Stimulated activated CD8-positive, alpha-beta memory T cell treated with anti-CD3 and anti-CD28 coated beads, Interleukin-2, amount 100 ng/mL, for 1 hour (primary cell): ENCODE measurements around the gene U2AF1.
A peak's percentile ranks its signal among the peaks of the same experiment; 100 is the strongest.
"Not testable (repeated sequence)": the region's sequence is repeated elsewhere in the genome, so short reads cannot be mapped to it uniquely, and the experiment has no call there.

Experiments used
- DNase-seq, 2 donors: peaks; one replicate each; pipeline ENCODE4 v3.0.0-alpha.2; 2020; ENCODE audit warnings: low read depth in 2 of 2

U2AF1 gene

DNA sequence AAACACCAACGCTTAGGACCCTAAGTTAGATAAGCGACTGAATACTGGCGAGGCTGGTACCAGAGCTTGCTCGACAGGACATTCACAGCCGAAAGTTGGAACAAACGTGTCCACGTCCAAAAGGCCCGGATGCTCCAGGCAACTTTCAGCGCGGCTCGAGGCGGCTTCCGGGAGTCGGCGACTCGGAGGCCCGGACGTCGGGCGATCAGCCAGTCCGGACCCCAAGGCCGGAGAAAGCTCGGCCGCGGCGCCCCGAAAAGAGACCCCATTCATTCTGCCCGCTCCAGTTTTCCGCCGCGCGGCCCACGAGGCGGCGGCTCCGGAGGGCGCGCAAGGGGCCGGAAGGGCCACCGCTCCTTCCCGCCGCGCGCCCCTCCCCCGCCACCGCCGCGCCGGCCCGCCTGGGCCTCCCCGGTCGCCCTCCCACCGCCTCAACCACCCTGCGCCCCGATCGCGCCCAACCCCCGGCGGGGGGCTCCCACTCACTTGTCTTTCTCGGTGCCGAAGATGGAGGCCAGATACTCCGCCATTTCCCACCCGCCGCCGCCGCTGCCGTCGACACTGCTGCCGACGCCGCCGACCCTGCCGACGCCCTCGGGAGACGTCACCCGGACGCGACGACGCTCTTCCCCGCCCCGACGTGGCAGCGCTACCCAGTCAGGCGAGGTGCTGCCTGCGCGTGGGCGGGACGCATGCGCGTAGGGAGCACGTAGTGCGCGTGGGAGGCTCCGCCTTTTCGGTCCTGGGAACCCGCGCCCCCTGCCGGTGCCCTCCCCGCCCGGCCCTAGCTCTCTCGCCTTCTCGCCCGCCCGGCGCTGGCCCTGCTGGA, at the start of gene U2AF1:
TSS of gene U2AF1 (minus strand) at position 606 of the 829 bp plus-strand sequence. CDS start at position 530, 76 bp downstream.
- DNase-seq = peak in 1 of 2 donors; percentile 59

- DNase-seq = not testable (repeated sequence)
Measured at GRCh38 chr21:43153601-43154000, 46.2 kb upstream of the U2AF1 start.

- not testable (repeated sequence) for DNase-seq
Measured at GRCh38 chr21:43149344-43149743, 42.0 kb upstream of the U2AF1 start.

DNA sequence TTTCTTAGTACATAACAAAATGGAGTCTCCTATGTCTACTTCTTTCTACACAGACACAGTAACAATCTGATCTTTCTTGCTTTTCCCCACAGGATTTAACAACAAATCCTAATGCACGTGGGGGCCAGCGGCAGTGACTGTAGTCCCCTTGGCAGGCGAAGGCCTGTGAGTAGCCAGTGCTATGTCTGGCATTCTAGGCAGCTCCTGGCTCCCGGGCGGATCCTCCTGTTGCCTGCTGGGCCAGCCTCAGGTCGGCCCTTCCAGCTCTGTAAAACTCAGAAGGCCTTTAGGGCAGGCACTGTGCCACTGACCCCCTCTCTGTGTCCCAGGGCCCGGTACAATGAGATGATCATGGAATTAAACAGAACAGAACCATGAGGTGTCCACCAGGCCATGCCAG, 40.6 kb upstream of the U2AF1 start:
- DNase-seq = not testable (repeated sequence)

GRCh38 chr21:43146637-43147036, 39.3 kb upstream of the U2AF1 start:
- not testable (repeated sequence) for DNase-seq

DNA sequence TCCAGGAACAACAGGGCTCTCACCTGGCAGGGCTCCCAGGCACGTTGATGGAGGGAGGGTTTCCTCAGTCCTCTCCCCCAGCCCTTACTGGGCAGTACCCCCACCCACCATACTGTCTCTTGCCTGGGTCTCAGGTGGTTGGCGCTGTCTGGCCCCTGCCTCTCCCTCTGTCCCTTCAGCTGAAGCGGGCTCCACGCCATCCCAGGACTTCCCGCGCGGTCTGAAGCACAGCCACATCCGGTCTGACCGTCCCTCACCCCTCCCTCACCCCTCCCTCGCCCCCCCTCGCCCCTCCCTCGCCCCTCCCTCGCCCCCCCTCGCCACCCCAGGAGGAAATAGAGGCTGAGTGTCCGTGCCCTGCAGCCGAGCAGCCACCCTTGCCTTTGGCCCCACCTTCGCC, 34.0 kb upstream of the U2AF1 start:
- not testable (repeated sequence) for DNase-seq

GRCh38 chr21:43138944-43139343, 31.6 kb upstream of the U2AF1 start:
- DNase-seq = not testable (repeated sequence)

DNA sequence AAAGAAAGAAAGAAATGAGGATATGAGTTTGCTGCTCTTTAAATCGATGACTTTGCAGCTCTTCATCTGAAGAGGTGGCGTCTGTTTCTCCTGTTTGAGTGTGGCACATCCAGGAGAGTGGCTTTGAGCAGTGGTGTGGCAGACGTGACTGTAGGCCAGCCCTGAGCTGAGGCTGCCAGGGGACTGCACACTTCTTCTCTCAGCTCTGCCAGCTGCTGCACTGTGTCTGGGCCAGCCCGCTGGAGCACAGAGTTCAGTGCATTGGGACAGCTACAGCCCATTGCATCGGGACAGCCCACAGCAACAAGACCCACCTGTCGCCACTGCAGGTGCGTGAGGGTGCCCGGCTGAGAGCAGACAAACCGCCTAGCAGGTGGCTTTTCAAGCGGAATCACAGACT, 27.1 kb upstream of the U2AF1 start:
- not testable (repeated sequence) for DNase-seq

DNA sequence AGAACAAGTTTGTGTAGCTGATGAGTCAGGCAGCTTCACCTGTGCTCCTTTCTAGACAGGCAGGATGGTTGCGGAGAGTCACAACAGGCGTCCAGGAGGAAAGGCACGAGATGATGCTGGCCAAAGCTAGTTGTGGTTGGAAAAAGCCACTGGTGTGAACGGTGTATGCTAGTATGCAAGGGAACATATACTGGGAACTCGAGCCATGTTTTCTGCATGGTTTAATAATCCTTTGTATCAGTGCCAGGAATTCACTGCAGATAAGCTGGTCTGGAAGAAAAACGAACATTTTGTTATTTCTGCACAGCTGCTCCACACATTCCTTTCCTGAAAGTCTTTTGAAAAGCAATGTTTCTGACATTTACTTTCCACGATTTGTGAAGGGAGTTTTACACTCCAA, 22.7 kb upstream of the U2AF1 start:
- not testable (repeated sequence) for DNase-seq

DNA sequence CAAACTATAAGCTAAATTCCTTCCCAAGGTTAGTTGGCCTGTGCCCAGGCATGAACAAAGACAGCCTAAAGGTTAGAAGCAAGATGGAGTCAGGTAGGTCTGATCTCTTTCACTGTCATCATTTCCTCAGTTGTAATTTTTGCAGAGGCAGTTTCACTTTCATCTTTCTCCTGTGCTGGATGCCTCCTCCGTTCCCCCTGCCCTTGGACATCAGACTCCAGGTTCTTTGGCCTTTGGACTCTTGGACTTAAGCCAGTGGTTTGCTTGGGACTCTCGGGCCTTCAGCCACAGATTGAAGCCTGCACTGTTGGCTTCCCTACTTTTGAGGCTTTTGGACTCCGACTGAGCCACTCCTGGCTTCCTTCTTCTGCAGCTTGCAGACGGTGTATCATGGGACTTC, 8.6 kb upstream of the U2AF1 start:
- DNase-seq = not testable (repeated sequence)

DNA sequence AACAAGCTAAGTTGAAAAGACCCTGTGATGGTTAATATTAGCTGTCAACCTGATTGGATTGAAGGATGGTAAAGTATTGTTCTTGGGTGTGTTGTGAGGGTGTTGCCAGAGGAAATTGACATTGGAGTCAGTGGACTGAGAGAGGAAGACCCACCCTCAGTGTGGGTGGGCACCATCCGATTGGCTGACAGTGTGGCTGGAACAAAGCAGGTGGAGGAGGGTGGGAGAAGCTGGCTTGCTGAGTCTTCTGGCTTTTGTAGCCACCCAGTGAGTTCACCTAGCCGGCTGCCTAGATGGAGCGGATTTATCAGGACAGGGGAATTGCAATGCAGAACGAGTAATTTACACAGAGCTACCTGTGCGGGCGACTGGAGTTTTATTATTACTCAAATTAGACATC, 7.1 kb upstream of the U2AF1 start:
- DNase-seq = not testable (repeated sequence)

- not testable (repeated sequence) for DNase-seq
Measured at GRCh38 chr21:43109006-43109405, 1.6 kb upstream of the U2AF1 start.

GRCh38 chr21:43108177-43108576, 807 bp upstream of the U2AF1 start:
- not testable (repeated sequence) for DNase-seq

GRCh38 chr21:43107794-43108137, 396 bp upstream of the U2AF1 start:
- not testable (repeated sequence) for DNase-seq

DNA sequence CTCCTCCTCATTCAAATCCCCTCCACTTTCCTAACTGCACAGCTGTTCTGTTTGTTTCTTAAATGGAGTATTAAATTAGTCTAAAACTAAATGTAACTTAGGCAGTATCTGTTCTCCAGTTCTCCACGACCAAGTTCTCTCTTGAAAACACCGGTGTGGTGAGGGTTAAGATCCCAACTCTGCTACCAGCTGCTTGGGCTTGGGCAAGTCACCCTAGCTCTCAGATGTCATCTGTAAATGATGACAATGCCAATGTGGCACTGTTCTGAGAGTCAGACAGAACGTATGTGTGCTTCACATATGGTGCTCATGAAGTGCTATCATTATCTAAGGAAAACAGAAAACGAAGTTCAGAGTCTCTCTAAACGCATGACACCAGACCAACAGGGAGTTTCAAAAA, 2.7 kb downstream of the U2AF1 start:
- not testable (repeated sequence) for DNase-seq

- not testable (repeated sequence) for DNase-seq
Measured at GRCh38 chr21:43102281-43102680, 5.1 kb downstream of the U2AF1 start.

DNA sequence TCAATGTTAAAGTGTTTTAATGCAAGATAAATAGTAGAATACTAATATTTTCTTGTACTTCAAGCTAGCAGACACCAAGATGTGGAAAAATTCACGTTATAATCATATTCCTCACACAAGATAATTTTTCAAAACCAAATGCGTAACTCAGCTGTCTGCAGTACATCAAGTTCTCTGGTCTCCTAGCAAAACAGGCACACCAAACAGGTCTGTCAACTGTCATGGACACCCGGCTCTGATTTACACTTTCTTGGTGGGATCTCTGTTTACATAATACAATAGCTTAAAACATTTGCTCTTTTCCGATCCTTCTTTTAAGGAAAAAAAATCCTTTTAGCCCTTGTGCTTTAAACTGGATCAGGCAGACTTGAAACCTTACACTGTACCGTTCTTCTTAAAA, 5.7 kb downstream of the U2AF1 start:
- DNase-seq = not testable (repeated sequence)

- DNase-seq = not testable (repeated sequence)
Measured at GRCh38 chr21:43101000-43101399, 6.4 kb downstream of the U2AF1 start.

GRCh38 chr21:43091979-43092614, 15.3 kb downstream of the U2AF1 start:
- DNase-seq = not testable (repeated sequence)

- DNase-seq = not testable (repeated sequence)
Measured at GRCh38 chr21:43090947-43091346, 16.4 kb downstream of the U2AF1 start.

GRCh38 chr21:43089463-43089862, 17.9 kb downstream of the U2AF1 start:
- not testable (repeated sequence) for DNase-seq

DNA sequence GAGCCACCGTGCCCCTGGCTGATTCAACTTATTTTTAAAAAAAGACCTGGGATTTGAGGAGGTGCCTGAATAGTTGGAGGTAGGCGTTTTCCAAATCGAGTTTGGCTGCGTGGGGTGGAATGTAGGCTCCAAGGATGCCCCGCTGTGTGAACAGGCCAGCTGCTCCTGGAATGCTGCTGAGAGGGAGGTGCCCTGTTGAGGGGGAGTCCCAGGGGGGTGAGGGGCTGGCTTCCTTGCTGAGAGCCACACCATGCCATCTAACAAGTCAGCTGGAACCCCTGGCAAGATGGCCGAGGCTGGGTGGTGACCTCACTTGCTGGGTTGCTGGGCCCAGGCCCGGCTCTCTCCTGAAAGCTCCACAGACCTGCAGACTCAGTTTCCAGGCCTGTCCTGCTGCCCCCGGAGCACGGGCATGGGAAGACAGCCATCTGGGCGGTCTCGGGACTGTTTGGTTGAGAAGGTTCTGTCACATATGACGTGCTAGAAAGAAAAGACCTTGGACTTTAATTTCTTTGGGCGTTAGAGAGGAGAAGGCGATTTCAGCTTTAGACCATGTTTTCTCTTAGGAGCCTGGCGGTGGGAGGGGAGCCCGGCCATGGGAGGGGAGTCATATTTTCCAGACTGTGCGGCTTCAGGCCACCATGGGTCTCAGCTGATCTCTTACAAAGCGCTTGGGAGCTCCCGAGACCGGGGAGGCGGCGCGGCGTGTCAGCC, 24.6 kb downstream of the U2AF1 start:
- DNase-seq = not testable (repeated sequence)
